HG03432 (cell line): Measurements from ENCODE around the gene C2orf68.
"Not testable (repeated sequence)": the region's sequence is repeated elsewhere in the genome, so short reads cannot be mapped to it uniquely, and the experiment has no call there.

ENCODE experiments used
- ATAC-seq: cut with Tn5 transposase; IDR thresholded peaks from one replicate; pipeline ENCODE4 v1.9.1; 2021; ENCODE audit warnings: mild to moderate bottlenecking, moderate library complexity; ENCODE audit not compliant: unreplicated experiment

The C2orf68 gene, protein sequence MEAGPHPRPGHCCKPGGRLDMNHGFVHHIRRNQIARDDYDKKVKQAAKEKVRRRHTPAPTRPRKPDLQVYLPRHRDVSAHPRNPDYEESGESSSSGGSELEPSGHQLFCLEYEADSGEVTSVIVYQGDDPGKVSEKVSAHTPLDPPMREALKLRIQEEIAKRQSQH

DNA sequence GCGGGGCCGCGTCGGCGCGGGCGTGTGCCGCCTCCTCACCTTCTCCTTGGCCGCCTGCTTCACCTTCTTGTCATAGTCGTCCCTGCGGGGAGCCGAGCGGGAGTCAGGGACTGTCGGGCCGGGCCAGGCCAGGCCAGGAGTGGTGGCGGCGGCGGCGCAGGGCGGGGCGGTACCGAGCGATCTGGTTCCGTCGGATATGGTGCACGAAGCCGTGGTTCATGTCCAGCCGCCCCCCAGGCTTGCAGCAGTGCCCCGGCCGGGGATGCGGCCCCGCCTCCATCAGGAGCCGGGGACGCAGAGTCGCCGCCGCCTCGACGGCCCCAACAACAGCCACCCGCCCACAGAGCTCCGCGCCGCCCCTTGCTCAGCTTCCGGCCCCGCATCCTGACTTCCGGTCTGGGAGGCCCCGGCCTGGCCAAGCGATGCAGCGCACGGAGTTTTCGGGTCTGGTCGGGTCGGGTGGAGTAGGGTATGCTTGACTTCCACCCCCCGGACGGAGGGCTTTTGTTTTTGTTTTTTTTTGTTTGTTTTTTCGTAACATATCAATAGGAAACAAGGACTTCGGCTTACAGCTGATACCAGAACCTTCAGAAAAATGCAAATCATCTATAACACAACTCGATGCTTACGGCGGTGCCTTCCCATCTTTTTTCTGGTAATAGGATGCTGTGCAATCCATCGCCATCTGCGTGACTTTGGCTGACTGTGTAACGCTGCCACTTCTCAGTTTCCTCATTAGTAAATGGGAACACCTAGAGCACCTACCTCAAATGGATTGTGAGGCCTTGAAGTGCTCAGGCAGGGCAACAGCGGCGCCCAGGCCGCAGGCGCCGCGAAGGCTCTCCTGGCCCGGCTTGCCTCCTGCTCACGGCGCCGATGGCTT is at the start of gene C2orf68:
C2orf68 (minus strand) TSS at position 362 of the 883 bp plus-strand sequence; CDS start at position 280, 82 bp downstream.
- ATAC-seq: peak; percentile 81

DNA sequence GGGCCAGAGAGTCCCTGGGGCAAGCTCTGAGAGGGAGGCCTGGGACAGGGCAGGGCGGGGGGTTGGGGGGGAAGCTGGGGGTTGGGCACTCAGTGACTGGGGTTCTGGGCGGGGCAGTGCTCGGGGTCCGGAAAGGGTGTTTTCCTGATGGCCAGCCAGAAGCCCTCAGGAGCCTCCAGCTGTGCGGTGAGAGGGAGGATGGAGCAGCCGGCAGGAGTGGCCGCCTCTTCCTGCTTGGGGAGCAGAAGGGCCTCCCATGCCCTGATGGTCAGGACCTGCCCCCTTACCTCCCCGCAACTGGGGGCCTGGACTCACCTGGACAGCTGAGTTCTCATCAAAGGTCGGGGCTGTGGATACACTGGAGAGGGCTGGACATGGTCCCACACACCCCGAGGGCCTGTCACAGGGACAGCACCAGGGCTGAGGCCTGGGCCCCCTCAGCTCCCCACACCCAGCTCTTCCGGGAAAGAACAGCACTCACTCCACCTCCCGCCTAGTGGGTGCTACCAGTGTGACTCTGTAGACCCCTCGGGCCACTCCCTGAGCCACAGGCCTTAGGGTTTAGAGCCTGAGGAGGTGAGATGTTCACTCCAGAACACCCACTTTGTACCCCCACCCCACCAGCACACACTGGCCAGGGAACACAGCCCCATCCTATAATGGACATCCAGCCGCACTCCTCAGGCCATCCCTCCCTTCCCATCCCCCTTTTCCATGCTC is 49.4 kb upstream of the C2orf68 start:
- ATAC-seq: no peak

DNA sequence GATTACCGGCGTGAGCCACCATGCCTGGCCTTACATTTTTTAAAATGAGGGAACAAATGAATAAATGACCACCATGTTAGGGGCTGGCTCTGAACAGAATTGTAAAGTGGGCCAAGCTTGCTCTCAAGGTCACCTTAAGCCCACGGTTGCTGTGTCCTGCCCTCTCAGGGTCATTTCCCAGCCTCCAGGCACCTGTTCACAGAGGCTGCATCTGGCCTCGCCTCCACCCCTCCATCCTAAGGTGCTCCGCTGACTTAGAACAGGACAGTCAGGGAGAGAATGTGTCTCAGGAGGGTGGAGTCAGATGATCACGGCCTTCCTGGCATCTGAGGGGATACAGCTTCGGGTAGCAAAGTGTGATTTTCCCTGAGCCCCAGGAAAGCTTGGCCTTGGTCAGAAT is 48.9 kb upstream of the C2orf68 start:
- ATAC-seq: no peak

DNA sequence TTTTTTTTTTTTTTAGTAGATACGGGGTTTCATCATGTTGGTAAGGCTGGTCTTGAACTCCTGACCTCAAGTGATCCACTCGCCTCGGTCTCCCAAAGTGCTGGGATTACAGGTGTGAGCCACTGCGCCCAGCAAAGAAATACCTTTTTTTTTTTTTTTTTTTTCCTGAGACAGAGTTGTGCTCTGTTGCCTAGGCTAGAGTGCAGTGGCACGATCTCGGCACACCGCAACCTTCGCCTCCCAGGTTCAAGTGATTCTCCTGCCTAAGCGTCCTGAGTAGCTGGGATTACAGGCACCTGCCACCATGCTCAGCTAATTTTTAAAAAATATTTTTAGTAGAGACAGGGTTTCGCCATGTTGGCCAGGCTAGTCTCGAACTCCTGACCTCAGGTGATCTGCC is 48.4 kb upstream of the C2orf68 start:
- not testable (repeated sequence) for ATAC-seq

DNA sequence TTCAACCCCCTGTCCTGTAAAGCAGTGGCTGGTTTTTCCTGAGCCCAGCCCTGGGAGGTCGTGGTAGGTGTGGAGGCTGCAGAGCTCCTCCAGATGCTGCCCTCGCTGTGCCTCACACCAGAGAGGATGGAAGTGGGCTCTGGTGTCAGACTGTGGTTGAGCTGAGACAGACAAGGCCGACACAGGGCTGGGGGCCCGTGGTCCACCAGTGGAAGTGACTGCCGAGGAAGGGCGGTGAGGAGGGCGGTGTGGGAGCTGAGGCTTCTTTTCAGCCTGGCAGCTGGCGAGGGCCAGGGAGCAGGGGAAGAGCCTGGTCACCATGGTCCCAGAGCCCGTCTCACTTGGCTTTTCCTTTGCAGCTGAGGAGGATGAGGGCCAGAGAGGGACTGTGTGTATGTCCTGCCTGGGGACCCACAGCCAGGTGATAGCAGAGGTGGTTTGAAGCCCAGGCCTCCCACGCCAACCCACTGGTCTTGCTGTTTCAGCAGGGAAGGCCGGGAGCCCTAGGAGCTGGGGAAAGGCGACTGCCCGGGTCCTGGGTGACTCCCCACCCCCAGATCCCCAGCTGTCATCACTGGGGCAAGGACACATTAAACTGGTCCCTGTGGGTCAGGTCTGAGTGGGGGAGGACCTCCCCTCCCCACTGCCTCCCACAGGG is 47.6 kb upstream of the C2orf68 start:
- no peak for ATAC-seq

DNA sequence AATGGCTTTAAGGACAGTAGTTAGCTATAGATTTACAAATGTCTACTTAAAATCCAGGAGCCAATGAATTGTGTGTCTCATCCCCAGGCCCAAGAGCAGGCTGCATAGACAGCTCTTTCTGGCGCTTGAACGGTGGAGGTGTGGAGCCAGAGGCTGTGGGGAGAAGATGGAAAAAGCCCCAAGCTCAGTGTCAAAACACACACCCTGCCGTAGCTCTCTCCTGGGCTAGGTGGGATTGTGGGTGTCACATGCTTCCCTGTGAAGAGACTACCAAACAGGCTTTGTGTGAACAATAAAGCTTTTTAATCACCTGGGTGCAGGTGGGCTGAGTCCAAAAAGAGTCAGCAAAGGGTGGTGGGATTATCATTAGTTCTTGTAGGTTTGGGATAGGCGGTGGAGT is 45.5 kb upstream of the C2orf68 start:
- ATAC-seq: not testable (repeated sequence)

DNA sequence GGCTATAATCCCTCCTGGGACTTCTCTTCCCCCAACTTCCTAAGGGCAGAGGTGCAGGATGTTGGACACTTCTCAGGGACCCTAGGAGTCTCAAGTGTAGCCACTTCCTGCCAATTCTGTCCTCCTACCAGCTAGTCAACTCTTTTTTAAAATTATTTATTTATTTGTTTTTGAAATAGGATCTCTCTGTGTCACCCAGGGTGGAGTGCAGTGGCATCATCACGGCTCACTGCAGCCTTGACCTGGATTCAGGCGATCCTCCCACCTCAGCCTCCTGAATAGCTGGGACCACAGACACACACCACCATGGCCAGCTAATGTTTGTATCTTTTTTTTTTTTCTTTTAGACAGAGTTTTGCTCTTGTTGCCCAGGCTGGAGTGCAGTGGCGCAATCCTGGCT is 44.6 kb upstream of the C2orf68 start:
- ATAC-seq: no peak

DNA sequence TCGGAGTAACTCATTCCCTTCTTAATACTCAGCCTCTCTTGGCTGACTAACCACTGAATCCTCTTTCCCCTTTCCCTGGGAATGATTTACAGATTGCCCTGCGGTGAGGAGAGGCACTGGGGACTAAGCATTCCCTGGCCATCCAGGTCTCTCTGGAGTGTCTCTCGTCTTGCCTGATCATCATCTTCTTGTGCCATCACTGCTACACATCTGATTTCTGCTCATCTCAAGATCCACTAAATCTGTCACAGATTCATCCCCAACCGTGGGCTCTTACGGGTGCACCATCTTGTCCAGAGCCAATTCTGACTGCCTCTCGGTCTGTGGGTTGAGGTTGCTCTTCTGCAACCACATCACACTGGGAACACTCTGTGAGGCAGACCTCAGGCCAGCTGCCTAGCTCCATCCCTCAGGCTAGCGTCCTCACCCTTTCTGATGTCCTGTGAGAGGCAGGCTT is 44.1 kb upstream of the C2orf68 start:
- no peak for ATAC-seq

DNA sequence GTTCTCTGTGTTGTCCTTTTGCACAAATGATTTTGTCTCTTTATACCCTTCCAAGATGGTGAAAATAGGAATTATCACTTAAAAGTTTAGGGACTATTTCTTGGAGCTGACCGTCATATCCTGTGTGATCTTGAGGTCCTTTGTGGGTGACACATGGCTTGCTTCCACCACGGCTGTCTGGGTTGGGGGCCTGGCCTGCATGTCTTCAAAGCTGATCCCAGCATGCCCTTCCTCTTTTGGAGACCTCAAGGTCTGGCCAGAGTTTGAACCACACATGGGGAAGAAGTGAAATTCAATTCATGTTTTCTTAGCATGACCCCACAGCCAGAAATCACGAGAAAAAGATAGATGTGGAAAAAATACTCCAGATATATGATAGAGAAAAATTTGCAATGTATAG is 42.1 kb upstream of the C2orf68 start:
- ATAC-seq: no peak

DNA sequence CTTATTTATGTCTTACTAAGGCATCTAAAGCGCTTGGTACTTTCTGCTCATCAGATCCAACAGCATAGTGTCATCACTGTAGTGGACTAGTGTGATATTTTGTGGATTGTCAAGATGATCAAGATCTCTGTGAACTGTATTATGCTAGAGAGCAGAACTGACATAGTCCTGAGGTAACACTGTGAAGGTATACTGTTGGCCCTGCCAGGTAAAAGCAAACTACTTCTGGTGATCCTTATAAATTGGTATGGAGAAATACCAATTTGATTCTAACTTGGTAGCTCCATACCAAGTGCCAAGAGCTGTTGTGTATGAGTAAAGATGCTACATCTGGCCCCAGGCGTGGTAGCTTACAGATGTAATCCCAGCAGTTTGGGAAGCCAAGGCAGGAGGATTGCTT is 40.2 kb upstream of the C2orf68 start:
- ATAC-seq: no peak

DNA sequence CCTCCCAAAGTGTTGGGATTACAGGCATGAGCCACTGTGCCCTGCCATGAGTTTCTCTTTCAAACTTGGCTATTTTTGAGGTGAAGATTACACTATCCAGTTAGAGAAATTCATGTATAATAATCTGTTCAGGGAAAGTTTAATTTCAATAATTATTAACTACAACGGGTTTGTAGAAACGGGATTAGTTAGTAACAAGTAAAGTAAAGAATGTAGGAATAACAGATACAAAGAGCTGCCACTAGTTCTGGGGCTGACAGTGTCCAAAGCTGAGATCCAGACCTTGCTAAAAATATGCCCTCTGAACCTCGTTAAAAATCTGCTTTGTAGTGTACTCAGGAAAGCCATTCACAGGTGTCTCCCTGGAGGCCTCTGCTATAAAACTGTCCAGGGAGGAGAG is 39.2 kb upstream of the C2orf68 start:
- ATAC-seq: no peak

DNA sequence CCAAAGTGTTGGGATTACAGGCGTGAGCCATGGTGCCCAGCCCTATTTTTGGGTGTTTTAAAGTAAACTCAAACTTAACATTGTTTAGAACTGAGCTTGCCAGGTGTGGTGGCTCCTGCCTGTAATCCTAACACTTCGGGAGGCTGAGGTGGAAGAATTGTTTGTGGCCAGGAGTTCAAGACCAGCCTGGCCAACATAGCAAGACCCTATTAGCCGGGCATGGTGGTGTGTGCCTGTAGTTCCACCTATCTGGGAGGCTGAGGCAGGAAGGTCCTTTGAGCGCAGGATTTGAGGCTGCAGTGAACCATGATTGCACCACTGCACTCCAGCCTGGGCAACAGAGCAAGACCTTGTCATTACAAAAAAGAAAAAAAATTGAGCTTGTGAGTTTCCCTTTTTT is 38.6 kb upstream of the C2orf68 start:
- no peak for ATAC-seq

DNA sequence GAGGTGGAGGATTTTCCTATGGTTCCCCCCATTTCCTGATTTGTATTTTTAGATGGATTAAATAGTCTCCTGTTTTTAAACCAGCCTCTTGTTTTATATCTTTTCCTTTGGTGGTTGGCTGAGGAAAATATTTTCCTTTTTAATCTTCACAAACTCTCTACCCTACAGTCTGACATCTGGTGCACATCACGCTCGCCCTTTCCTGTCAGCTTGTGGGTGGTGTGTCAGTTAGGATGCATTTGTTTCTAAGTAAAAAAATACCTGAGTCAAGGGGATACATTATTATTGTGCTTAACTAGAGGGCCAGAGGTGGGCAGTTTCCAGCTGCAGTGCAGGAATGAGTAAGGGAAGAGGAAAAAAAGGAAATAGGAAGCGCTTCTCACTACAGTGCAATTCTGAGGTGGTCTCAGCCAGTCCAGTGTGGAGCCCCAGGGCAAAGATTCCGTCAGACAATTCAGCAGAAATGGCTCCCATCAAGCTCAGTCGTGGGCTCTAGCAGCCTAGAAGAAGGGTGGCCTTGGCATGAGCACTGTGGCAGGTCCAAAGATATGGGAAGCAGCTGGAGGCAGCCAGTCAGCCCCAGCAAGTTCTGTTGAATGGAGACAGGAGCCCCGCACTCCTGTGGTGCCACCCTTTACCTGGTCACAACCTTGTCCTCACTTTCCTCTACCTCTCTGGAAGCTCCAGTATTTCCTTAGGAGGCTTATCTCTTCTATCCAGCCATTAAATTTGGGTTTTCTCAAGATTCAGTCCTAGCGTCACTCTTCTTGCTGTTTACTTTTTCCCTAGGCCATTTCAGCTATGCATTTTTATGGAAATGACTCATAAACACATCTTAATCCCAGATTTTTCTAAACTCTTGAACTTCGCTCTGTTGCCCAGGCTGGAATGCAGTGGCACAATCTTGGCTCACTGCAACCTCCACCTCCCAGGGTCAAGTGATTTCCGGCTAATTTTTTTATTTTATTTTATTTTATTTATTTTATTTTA is 37.6 kb upstream of the C2orf68 start:
- ATAC-seq: no peak

DNA sequence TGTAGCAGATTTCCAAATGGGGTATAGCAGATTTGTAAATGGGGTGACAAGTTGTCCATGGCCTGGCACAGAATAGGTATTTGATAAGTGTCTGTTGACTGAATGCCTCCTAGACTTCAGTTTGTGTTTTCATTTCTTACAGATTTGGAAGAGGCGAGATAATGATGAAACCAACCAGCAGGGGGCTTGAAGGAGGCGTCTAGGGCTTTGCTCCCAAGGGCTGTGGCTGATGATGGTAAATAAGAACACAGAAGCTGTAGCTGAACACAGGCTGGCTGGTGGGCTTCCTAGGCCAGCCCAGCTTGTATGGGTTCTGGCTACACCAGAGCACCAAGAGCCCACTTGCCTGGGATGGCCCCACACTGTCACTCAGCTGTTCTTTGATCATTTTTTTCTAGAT is 36.8 kb upstream of the C2orf68 start:
- no peak for ATAC-seq

DNA sequence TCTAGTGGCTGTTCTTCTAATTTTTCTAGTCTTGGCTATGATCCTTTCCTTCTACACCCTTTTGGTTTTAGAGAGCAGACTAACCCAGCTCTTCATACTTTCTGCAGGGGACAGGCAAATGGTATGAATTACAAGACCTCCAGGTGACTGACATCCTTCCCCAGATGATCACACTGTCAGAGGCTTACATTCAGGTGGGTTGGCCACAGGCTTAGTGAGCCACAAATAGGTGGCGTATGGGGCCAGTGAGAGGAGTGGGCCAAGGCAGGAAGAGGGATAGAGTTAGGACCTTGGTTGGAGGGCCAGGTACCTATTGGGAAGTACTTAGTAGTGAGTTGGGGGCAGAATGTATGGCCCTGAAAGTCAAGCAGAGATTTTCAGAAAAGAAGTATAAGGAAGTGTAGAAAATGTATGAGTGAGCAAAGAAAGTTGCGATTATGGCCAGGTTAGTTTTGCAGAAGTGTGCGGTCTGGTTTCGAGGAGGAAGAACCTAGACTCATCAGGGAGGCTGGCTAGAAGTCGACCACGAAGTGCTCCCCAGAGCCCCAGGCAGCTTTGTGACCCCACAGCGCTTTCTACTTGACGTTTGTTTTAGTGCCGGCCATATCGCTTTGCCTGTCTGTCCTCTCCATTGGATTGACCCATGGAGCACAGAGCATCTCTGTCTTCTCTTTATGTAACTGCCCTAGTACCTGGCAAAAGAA is 36.1 kb upstream of the C2orf68 start:
- peak; percentile 85 for ATAC-seq

DNA sequence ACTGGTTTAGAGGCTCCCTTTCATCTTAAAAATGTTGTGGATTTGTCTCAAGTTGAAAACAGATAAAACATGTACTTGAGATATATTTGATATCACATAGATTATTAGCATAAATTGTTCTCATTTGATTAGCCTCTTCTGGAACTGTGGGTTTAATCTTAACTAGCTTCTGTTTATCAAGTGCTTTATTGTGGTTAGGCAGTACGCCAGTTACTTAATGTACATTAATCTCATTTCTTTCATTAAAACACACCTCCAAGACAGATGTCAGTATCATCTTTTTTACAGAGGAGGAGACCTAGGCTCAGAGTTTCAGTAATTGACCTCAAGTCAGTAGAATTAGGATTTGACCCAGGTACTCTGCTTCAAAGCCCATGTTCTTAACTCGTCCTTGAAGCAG is 34.3 kb upstream of the C2orf68 start:
- no peak for ATAC-seq

DNA sequence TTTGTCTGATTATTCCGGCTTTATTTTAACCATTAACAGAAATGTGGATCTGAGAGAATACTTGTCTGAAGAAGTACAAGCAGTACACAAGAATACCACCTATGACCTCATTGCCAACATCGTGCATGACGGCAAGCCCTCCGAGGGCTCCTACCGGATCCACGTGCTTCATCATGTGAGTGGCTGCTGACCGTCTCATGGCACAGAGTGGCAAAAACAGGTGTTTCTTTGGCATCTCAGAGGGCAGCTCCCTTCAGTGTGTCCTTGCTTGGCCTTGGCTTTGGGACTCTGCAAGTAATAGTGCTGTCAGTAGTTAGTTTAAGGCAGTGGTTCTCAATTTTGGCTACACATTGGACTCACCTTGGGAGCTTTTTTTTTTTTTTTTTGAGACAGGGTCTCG is 33.0 kb upstream of the C2orf68 start:
- no peak for ATAC-seq

DNA sequence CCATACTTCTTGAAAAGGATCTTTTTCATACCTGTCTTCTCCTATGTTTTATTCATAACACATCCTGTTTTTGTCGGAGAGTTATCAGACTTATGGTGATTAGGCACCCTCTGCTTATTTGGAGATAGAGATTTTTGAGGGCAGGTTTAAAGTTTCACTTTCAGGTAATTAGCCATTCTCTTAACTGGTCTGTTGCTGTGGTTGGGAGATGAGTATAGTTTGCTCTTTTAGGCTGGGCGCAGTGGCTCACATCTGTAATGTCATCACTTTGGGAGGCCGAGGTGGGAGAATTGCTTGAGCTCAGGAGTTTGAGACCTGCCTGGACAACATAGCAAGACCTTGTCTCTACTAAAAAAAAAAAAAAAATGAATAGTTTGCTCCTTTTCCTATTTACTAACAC is 30.9 kb upstream of the C2orf68 start:
- peak; percentile 63 for ATAC-seq

DNA sequence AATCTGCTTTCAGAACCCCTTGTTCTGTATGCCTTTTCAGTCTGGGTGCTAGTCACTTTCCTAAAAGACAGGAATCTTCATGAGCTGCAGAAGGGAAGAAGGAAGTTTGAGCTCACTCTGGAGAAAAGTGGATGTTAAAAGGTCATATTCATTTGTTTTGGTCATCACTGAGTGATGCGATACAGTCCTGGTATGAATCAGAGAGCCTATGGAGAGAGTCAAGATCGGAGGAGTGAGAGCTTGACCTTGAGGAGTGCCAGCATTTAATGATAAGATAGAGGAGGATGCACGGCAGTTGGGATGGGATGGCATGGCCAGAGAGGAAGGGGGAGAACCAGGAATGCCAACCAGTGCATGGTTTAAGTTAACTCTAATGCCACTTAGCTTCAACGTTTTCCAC is 23.8 kb upstream of the C2orf68 start:
- no peak for ATAC-seq
